ENCODE results near the gene DEFB131A. TPM values are rescaled to one million over a fixed set of nuclear protein-coding genes. Genes with fewer than 3 reads are reported as not detected.
"Not testable (repeated sequence)": the region's sequence is repeated elsewhere in the genome, so short reads cannot be mapped to it uniquely, and the experiment has no call there.

The DEFB131A gene
- total RNA-seq, 3 donors from 2014 or later, result not detected

- H3K9me3 ChIP-seq; H3K4me1 ChIP-seq (ENCODE audit: low read depth); H3K36me3 ChIP-seq (ENCODE audit: low read depth); ATAC-seq; intact Hi-C loops (cut with DNase I, micrococcal nuclease); H3K4me3 ChIP-seq; DNase-seq: not testable (repeated sequence)
Measured at GRCh38 chr4:9499974-9500487, 55.8 kb downstream of the DEFB131A start.

Other genes starting within 250 kb of the DEFB131A start
- not detected for gene USP17L10, start 233.8 kb upstream of the DEFB131A start, total RNA-seq
- not detected for gene USP17L11, start 229.0 kb upstream of the DEFB131A start, total RNA-seq
- gene USP17L12, start 224.3 kb upstream of the DEFB131A start, total RNA-seq, result not detected
- not detected for gene USP17L13, start 219.5 kb upstream of the DEFB131A start, total RNA-seq
- gene USP17L15, start 210.0 kb upstream of the DEFB131A start, total RNA-seq, result not detected
- not detected for gene USP17L17, start 200.5 kb upstream of the DEFB131A start, total RNA-seq
- not detected for gene USP17L18, start 195.8 kb upstream of the DEFB131A start, total RNA-seq
- gene USP17L19, start 191.0 kb upstream of the DEFB131A start, total RNA-seq, result not detected
- gene USP17L20, start 186.3 kb upstream of the DEFB131A start, total RNA-seq, result not detected
- not detected for gene USP17L21, start 181.5 kb upstream of the DEFB131A start, total RNA-seq
- not detected for gene USP17L22, start 176.8 kb upstream of the DEFB131A start, total RNA-seq
- gene USP17L24, start 119.2 kb upstream of the DEFB131A start, total RNA-seq, result not detected
- gene USP17L25, start 114.5 kb upstream of the DEFB131A start, total RNA-seq, result not detected
- not detected for gene USP17L26, start 109.8 kb upstream of the DEFB131A start, total RNA-seq
- not detected for gene USP17L5, start 105.0 kb upstream of the DEFB131A start, total RNA-seq
- gene USP17L27, start 100.3 kb upstream of the DEFB131A start, total RNA-seq, result not detected
- not detected for gene USP17L28, start 95.5 kb upstream of the DEFB131A start, total RNA-seq
- gene USP17L29, start 90.8 kb upstream of the DEFB131A start, total RNA-seq, result not detected
- gene USP17L30, start 81.3 kb upstream of the DEFB131A start, total RNA-seq, result not detected